Mesenchymal stem cell (in vitro differentiated cells and primary cell): ENCODE measurements around the gene CACNA1I.

Experiments
- DNase-seq: peaks from one replicate; pipeline ENCODE4 v3.0.0-alpha.2; 2013
- H2AFZ ChIP-seq: one replicate; pipeline ENCODE4 v1.6.1; 2013; ENCODE audit warnings: low read depth, mild to moderate bottlenecking, control low read depth, inconsistent platforms, low read length, moderate library complexity
- H2AK5ac ChIP-seq: 2 replicates; pipeline ENCODE4 v1.6.1; 2013; ENCODE audit warnings: low read length, moderate library complexity, mild to moderate bottlenecking, inconsistent platforms; ENCODE audit not compliant: severe bottlenecking
- H2BK120ac ChIP-seq: one replicate; pipeline ENCODE4 v1.6.1; 2013; ENCODE audit warnings: low read depth, mild to moderate bottlenecking, inconsistent platforms, low read length, moderate library complexity
- H2BK12ac ChIP-seq, 2 experiments: one replicate each; pipeline ENCODE4 v1.6.1; 2013; ENCODE audit warnings: inconsistent platforms in 2 of 2, low read length in 2 of 2, mild to moderate bottlenecking in 2 of 2, moderate library complexity in 2 of 2, control low read depth in 1 of 2
- H2BK15ac ChIP-seq: one replicate; pipeline ENCODE4 v1.6.1; 2013; ENCODE audit warnings: mild to moderate bottlenecking, low read depth, inconsistent platforms; ENCODE audit not compliant: poor library complexity, severe bottlenecking
- H2BK5ac ChIP-seq: 2 replicates; pipeline ENCODE4 v1.6.1; 2013; ENCODE audit warnings: low read depth, mild to moderate bottlenecking, low read length, control low read depth, inconsistent platforms; ENCODE audit not compliant: poor library complexity, severe bottlenecking
- H3K14ac ChIP-seq, 2 experiments: one replicate each; pipeline ENCODE4 v1.6.1; 2013; ENCODE audit warnings: inconsistent platforms in 2 of 2, low read length in 2 of 2, control low read depth in 1 of 2, mild to moderate bottlenecking in 1 of 2, moderate library complexity in 1 of 2
- H3K18ac ChIP-seq, 2 experiments: one replicate each; pipeline ENCODE4 v1.6.1; 2013; ENCODE audit warnings: inconsistent platforms in 2 of 2, low read length in 2 of 2, control low read depth in 1 of 2, low read depth in 1 of 2, mild to moderate bottlenecking in 1 of 2
- H3K23ac ChIP-seq, 2 experiments: one replicate each; pipeline ENCODE4 v1.6.1; 2013; ENCODE audit warnings: inconsistent platforms in 2 of 2, low read length in 2 of 2, mild to moderate bottlenecking in 2 of 2, moderate library complexity in 2 of 2, control low read depth in 1 of 2
- H3K27ac ChIP-seq: 2 replicates; pipeline ENCODE4 v1.5.1; 2013; ENCODE audit warnings: mild to moderate bottlenecking, moderate library complexity, low read length, control low read depth, inconsistent platforms; ENCODE audit not compliant: poor library complexity, severe bottlenecking
- H3K27me3 ChIP-seq, 2 experiments: 2 replicates each; pipeline versions ENCODE4 v1.6.1 to v1.7.0; 2013; ENCODE audit warnings: low read length in 2 of 2, mild to moderate bottlenecking in 2 of 2, moderate library complexity in 2 of 2, control low read depth in 1 of 2, inconsistent platforms in 1 of 2; ENCODE audit not compliant: control insufficient read depth in 1 of 2, insufficient read depth in 1 of 2
- H3K36me3 ChIP-seq, 2 experiments: 2 replicates each; pipeline versions ENCODE4 v1.6.1 to v1.7.0; 2013; ENCODE audit warnings: low read length in 2 of 2, control low read depth in 1 of 2, inconsistent platforms in 1 of 2, low read depth in 1 of 2, mild to moderate bottlenecking in 1 of 2; ENCODE audit not compliant: insufficient read depth in 2 of 2, control insufficient read depth in 1 of 2
- H3K4ac ChIP-seq, 2 experiments: one replicate each; pipeline ENCODE4 v1.6.1; 2013; ENCODE audit warnings: inconsistent platforms in 2 of 2, low read length in 2 of 2, mild to moderate bottlenecking in 2 of 2, moderate library complexity in 2 of 2, control low read depth in 1 of 2, low read depth in 1 of 2
- H3K4me1 ChIP-seq: 2 replicates; pipeline ENCODE4 v1.6.1; 2013; ENCODE audit warnings: low read depth, low read length, control low read depth; ENCODE audit not compliant: control insufficient read depth, insufficient read depth
- H3K4me2 ChIP-seq: 2 replicates; pipeline ENCODE4 v1.6.1; 2013; ENCODE audit warnings: low read length, mild to moderate bottlenecking, inconsistent platforms; ENCODE audit not compliant: poor library complexity, severe bottlenecking
- H3K4me3 ChIP-seq, 2 experiments: 2 replicates each; pipeline versions ENCODE4 v1.5.1 to v1.7.0; 2013; ENCODE audit warnings: low read length in 2 of 2, mild to moderate bottlenecking in 2 of 2, control low read depth in 1 of 2, low read depth in 1 of 2; ENCODE audit not compliant: insufficient read depth in 1 of 2
- H3K79me1 ChIP-seq: replicated peaks from 2 replicates; pipeline ENCODE4 v1.6.1; 2013; ENCODE audit warnings: mild to moderate bottlenecking, control low read depth, low read length, inconsistent platforms; ENCODE audit not compliant: poor library complexity, severe bottlenecking
- H3K9ac ChIP-seq: 2 replicates; pipeline ENCODE4 v1.7.0; 2013; ENCODE audit warnings: mild to moderate bottlenecking, low read length, moderate library complexity
- H3K9me3 ChIP-seq: 2 replicates; pipeline ENCODE4 v1.7.0; 2013; ENCODE audit warnings: mild to moderate bottlenecking, low read length; ENCODE audit not compliant: control insufficient read depth
- H4K8ac ChIP-seq: one replicate; pipeline ENCODE4 v1.6.1; 2013; ENCODE audit warnings: inconsistent platforms, mild to moderate bottlenecking, low read length, moderate library complexity
- H4K91ac ChIP-seq: one replicate; pipeline ENCODE4 v1.6.1; 2013; ENCODE audit warnings: mild to moderate bottlenecking, low read length, inconsistent platforms
- WGBS: methylation state at CpG from one replicate; pipeline ENCODE4 v1.1.7; 2013; ENCODE audit warnings: mixed read lengths; 5-methylcytosine and 5-hydroxymethylcytosine counted together

The CACNA1I gene

GRCh38 chr22:39596601-39597000 lies 26.0 kb downstream of the CACNA1I start:
- DNase-seq: no peak
- Histone ChIP-seq H2BK12ac (no peak overlapping the region), H3K9me3 (no peaks in the 10 kb centered on the region), H3K23ac (no peak overlapping the region), H3K4me1 (peaks cover 20% of the 10 kb centered on the region), H2BK120ac (no peak overlapping the region), H2AK5ac (no peak overlapping the region), H3K18ac (no peak overlapping the region), H2AFZ (no peak overlapping the region), H3K27ac (no peak overlapping the region), H2BK15ac (no peak overlapping the region), H4K8ac (no peak overlapping the region), H3K79me1 (no peaks in the 10 kb centered on the region), H3K14ac (no peak overlapping the region), H3K4me3 (no peak overlapping the region), H2BK5ac (no peak overlapping the region), H3K27me3 (peaks cover 40 to 46% of the 10 kb centered on the region in 2 experiments), H4K91ac (no peak overlapping the region), H3K36me3 (no peaks in the 10 kb centered on the region), H3K4ac (no peak overlapping the region), H3K4me2 (no peak overlapping the region), H3K9ac (no peak overlapping the region)
- 87% methylated on average over 5 of the region's 6 CpGs for WGBS

- Histone ChIP-seq H2AFZ (no peak overlapping the region), H2BK12ac (no peak overlapping the region), H3K27ac (no peak overlapping the region), H2BK15ac (peak overlapping the region; percentile 12), H3K27me3 (peaks cover 44 to 46% of the 10 kb centered on the region in 2 experiments), H3K9me3 (peaks cover 2% of the 10 kb centered on the region), H3K9ac (no peak overlapping the region), H2AK5ac (no peak overlapping the region), H3K4me2 (no peak overlapping the region), H4K8ac (no peak overlapping the region), H4K91ac (no peak overlapping the region), H2BK5ac (no peak overlapping the region), H3K4me3 (no peak overlapping the region), H3K14ac (no peak overlapping the region), H3K18ac (no peak overlapping the region), H3K79me1 (no peaks in the 10 kb centered on the region), H3K36me3 (no peaks in the 10 kb centered on the region), H3K4me1 (peaks cover 13% of the 10 kb centered on the region), H3K23ac (no peak overlapping the region), H2BK120ac (no peak overlapping the region), H3K4ac (no peak overlapping the region)
- no peak for DNase-seq
- WGBS: 74% methylated on average over 7 of the region's 8 CpGs
Measured at GRCh38 chr22:39597236-39597869, 26.8 kb downstream of the CACNA1I start.

- WGBS: 22% methylated on average over 32 of the region's 36 CpGs
- Histone ChIP-seq H3K79me1 (no peaks in the 10 kb centered on the region), H2BK15ac (no peak overlapping the region), H3K36me3 (no peaks in the 10 kb centered on the region), H3K9ac (no peak overlapping the region), H2AK5ac (no peak overlapping the region), H4K91ac (no peak overlapping the region), H2BK120ac (no peak overlapping the region), H3K14ac (no peak overlapping the region), H3K9me3 (peaks cover 12% of the 10 kb centered on the region), H3K4me1 (peaks cover 3% of the 10 kb centered on the region), H2BK12ac (no peak overlapping the region), H2BK5ac (no peak overlapping the region), H3K27ac (no peak overlapping the region), H3K18ac (no peak overlapping the region), H4K8ac (no peak overlapping the region), H3K4me2 (no peak overlapping the region), H3K4me3 (no peak overlapping the region), H3K4ac (no peak overlapping the region), H3K27me3 (peaks cover 51 to 53% of the 10 kb centered on the region in 2 experiments), H2AFZ (no peak overlapping the region), H3K23ac (no peak overlapping the region)
- DNase-seq: peak; percentile 8
Measured at GRCh38 chr22:39598017-39598965, 27.7 kb downstream of the CACNA1I start.

DNA sequence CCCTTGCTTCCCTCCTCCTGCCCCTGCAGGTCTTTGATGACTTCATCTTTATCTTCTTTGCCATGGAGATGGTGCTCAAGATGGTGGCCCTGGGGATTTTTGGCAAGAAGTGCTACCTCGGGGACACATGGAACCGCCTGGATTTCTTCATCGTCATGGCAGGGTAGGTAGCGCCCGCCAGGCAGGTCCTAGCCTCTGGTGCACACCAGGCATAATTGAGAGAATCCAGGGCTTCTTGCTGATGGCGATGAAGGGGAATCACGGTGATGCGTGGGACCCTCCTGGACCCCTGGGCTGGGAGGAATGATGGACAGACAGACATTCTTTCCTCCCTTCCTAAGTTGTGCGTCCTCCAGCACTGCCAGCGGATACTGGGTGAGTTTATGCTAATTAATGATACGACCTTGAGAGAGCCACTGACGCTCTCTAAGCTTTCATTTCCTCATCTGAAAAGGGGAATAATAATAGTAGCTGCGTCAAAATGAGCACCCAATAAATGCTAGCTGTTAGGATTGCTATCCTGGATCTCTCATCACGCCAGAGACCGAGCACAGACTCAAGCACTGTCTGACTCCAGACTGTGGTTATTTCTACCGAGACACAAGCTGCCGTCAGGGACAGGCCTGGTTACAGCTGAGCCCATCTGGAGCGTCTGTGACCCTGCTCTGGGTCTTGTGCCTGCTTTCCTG lies 30.1 kb downstream of the CACNA1I start:
- Histone ChIP-seq H3K79me1 (no peaks in the 10 kb centered on the region), H3K23ac (no peak overlapping the region), H3K4me2 (no peak overlapping the region), H3K36me3 (no peaks in the 10 kb centered on the region), H3K4me1 (peaks cover 2% of the 10 kb centered on the region), H3K18ac (no peak overlapping the region), H2BK15ac (no peak overlapping the region), H3K4me3 (no peak overlapping the region), H2BK120ac (no peak overlapping the region), H2AK5ac (no peak overlapping the region), H4K8ac (no peak overlapping the region), H2BK12ac (no peak overlapping the region), H3K27me3 (peaks cover 61 to 67% of the 10 kb centered on the region in 2 experiments), H3K4ac (no peak overlapping the region), H2BK5ac (no peak overlapping the region), H3K14ac (no peak overlapping the region), H3K27ac (no peak overlapping the region), H4K91ac (no peak overlapping the region), H2AFZ (no peak overlapping the region), H3K9me3 (peaks cover 16% of the 10 kb centered on the region), H3K9ac (no peak overlapping the region)
- 92% methylated on average over 18 of the region's 18 CpGs for WGBS
- DNase-seq: no peak
